Measurements from ENCODE around the gene STAP1.
"Not testable (repeated sequence)": the region's sequence is repeated elsewhere in the genome, so short reads cannot be mapped to it uniquely, and the experiment has no call there.

STAP1 gene

DNA sequence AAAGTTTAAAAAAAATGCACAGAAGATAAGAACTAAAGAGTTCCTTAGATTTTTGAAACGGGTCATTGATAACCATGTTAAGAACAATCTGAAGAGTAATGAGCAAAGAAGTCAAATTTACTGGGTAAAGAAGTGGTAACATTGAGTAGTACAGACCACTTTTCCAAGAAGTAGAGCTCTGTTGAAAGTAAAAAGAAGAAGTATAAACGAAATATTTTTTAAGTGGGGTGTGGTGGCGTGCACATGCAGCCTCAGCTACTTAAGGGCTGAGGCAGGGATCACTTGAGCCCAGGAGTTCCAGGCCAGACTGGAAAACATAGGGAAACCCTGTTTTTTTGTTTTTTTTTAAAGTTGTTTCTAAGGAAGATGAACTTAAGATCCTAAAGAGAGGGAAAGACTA is 74.0 kb downstream of the STAP1 start:
- no peak for DNase-seq

- DNase-seq = no peak
Observed at GRCh38 chr4:67634741-67635140, 76.2 kb downstream of the STAP1 start.

DNA sequence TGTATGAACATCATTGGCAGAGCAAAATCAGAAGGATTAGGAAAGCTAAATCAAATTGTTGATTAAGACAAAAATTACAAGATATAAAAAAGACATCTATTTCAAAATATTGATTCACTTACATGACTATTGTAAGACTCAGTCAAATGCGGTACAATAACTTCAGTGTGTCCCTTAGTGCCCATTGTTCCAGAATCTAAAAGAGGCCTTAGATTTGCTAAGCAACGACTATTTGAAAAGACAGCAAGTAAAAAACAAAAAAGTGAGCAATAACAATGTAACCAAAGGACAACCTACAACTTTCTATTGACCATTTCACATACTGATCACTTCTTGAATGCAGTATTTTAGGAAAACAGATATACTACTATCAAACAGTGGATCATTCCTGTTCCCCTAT is 76.8 kb downstream of the STAP1 start:
- DNase-seq = no peak

DNA sequence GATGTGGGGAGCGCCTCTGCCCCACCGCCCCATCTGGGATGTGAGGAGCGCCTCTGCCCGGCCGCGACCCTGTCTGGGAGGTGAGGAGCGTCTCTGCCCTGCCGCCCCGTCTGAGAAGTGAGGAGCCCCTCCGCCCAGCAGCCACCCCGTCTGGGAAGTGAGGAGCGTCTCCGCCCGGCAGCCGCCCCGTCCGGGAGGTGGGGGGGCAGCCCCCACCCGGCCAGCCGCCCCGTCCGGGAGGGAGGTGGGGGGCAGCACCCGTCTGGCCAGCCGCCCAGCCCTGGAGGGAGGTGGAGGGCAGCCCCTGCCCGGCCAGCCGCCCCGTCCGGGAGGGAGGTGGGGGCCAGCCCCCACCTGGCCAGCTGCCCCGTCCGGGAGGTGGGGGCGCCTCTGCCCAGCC is 78.5 kb downstream of the STAP1 start:
- DNase-seq = not testable (repeated sequence)

DNA sequence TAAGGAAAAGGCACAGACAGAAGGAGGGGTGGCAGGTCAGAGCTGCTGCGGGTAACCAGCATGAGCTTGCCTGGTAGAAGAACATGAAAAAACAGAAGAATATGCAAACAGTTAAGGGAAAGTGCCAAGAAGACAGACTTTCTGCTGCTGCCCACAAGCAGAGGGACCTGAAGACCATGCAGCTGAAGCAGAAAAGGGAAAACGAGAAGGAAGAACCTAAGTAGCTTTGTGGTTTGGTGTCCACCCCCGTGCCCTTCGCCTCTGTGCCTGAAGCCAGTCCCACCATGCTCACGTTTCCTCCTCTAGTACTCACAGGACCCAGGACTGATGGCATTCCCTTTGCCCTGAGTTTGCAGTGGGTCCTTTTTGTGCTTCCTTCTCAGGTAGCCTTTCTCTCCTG is 79.6 kb downstream of the STAP1 start:
- DNase-seq = no peak

- DNase-seq = no peak
Observed at GRCh38 chr4:67651536-67651935, 93.0 kb downstream of the STAP1 start.

Data from stimulated activated naive CD4-positive, alpha-beta T cell (primary cell).